HFFc6 (cell line): ENCODE results near the gene ACVRL1. TPM values are rescaled to one million over a fixed set of nuclear protein-coding genes. Genes with fewer than 3 reads are reported as not detected.
A peak's percentile ranks its signal among the peaks of the same experiment; 100 is the strongest.

Source experiments
- DNase-seq: peaks from one replicate; pipeline ENCODE4 v3.0.0-alpha.2; 2018
- H3K27ac Mint-ChIP-seq: 2 replicates; pipeline ENCODE4 v1.8.0; 2020; ENCODE audit warnings: mild to moderate bottlenecking, mixed read lengths
- H3K27me3 Mint-ChIP-seq: 2 replicates; pipeline ENCODE4 v1.8.0; 2021; ENCODE audit warnings: mild to moderate bottlenecking, moderate library complexity, mixed read lengths; ENCODE audit not compliant: insufficient read depth
- H3K36me3 Mint-ChIP-seq: 2 replicates; pipeline ENCODE4 v1.8.0; 2021; ENCODE audit warnings: low read depth, mixed read lengths
- H3K4me1 Mint-ChIP-seq: 2 replicates; pipeline ENCODE4 v1.8.0; 2020; ENCODE audit warnings: low read depth, mixed read lengths
- H3K4me3 Mint-ChIP-seq: 2 replicates; pipeline ENCODE4 v1.8.0; 2020; ENCODE audit warnings: mild to moderate bottlenecking, moderate library complexity, mixed read lengths
- H3K9me3 Mint-ChIP-seq: 2 replicates; pipeline ENCODE4 v1.8.0; 2020; ENCODE audit warnings: mild to moderate bottlenecking, mixed read lengths
- CTCF ChIP-seq: fragments of 200-600 bp; sonication (generic); IDR thresholded peaks from 2 replicates; pipeline ENCODE4 v1.5.0; 2021; ENCODE audit warnings: antibody characterized with exemption, mild to moderate bottlenecking
- total RNA-seq, 6 experiments: library from RNA; stranded (reverse); fragmentation: NEBNext Ultra II Directional; extraction: Animal tissue kit (Norgen Biotek cat#: 25700); gene quantifications; 2 replicates in 1 of 6; 3 replicates in 5 of 6; pipeline ENCODE4 v1.2.3, GENCODE V29; 2021

Gene ACVRL1
- total RNA-seq, 6 experiments from 2014 or later, result 5.4 to 13.5 (median 10.0) TPM

- Mint-ChIP-seq H3K9me3 (no peaks in the 10 kb centered on the region), H3K27me3 (no peaks in the 10 kb centered on the region), H3K36me3 (peaks cover 1% of the 10 kb centered on the region; the same call in 1 of the 2 replicates), H3K4me3 (no peak overlapping the region), H3K27ac (no peak overlapping the region), H3K4me1 (peaks cover 27% of the 10 kb centered on the region)
- DNase-seq, result no peak
- TF ChIP-seq CTCF, result no peak; the same call in none of the 2 replicates
These were observed 17.2 kb upstream of the ACVRL1 start for GRCh38 chr12:51890133-51890464.

- Mint-ChIP-seq H3K27me3 (no peaks in the 10 kb centered on the region), H3K9me3 (no peaks in the 10 kb centered on the region), H3K4me3 (no peak overlapping the region), H3K27ac (no peak overlapping the region), H3K36me3 (no peaks in the 10 kb centered on the region), H3K4me1 (peaks cover 26% of the 10 kb centered on the region)
- DNase-seq, result no peak
- TF ChIP-seq CTCF, result no peak
These were observed 16.7 kb upstream of the ACVRL1 start for GRCh38 chr12:51890511-51891171.

GRCh38 chr12:51891843-51892242, 15.5 kb upstream of the ACVRL1 start:
- Mint-ChIP-seq H3K27me3 (no peaks in the 10 kb centered on the region), H3K36me3 (no peaks in the 10 kb centered on the region), H3K4me3 (no peak overlapping the region), H3K27ac (no peak overlapping the region), H3K4me1 (peaks cover 19% of the 10 kb centered on the region), H3K9me3 (no peaks in the 10 kb centered on the region)
- DNase-seq, result no peak
- peak; percentile 77 for TF ChIP-seq CTCF

GRCh38 chr12:51893786-51894185, 13.5 kb upstream of the ACVRL1 start:
- Mint-ChIP-seq H3K4me1 (peaks cover 30% of the 10 kb centered on the region), H3K9me3 (no peaks in the 10 kb centered on the region), H3K27me3 (peaks cover 2% of the 10 kb centered on the region), H3K27ac (no peak overlapping the region), H3K36me3 (no peaks in the 10 kb centered on the region), H3K4me3 (no peak overlapping the region)
- TF ChIP-seq CTCF, result no peak
- no peak for DNase-seq

- TF ChIP-seq CTCF, result no peak
- no peak overlapping the region for H3K4me3 Mint-ChIP-seq
- H3K27ac Mint-ChIP-seq, result peak overlapping the region; percentile 61; the same call in 1 of the 2 replicates
- no peaks in the 10 kb centered on the region for H3K36me3 Mint-ChIP-seq
- H3K4me1 Mint-ChIP-seq, result peaks cover 37% of the 10 kb centered on the region
- peaks cover 2% of the 10 kb centered on the region for H3K27me3 Mint-ChIP-seq
- no peaks in the 10 kb centered on the region for H3K9me3 Mint-ChIP-seq
- no peak for DNase-seq
These were observed 11.7 kb upstream of the ACVRL1 start for GRCh38 chr12:51895378-51896135.
